Measurements from ENCODE around the gene TFDP2.

- TF ChIP-seq CTCF (conservative IDR thresholded peaks at IDR 0.05; ENCODE audit: low read length) (no peak), EZH2phosphoT487 (IDR thresholded peaks at IDR 0.05; ENCODE audit: borderline replicate concordance) (no peak)
Measured at GRCh38 chr3:142159083-142159740, 9.9 kb upstream of the TFDP2 start.

Data from Loucy (cell line).